Nephron (organoid): ENCODE data around the gene MAD1L1.

Experiments
- H3K27ac Mint-ChIP-seq, 3 experiments: 2 replicates each; pipeline ENCODE4 v1.8.0; 2020; ENCODE audit warnings: mixed read lengths in 3 of 3, mild to moderate bottlenecking in 2 of 3, moderate library complexity in 1 of 3
- H3K27me3 Mint-ChIP-seq: 2 replicates; pipeline ENCODE4 v1.8.0; 2021; ENCODE audit warnings: low read depth, mild to moderate bottlenecking, moderate library complexity, mixed read lengths
- H3K36me3 Mint-ChIP-seq: 2 replicates; pipeline ENCODE4 v1.8.0; 2020; ENCODE audit warnings: low read depth, mixed read lengths
- H3K4me1 Mint-ChIP-seq: 2 replicates; pipeline ENCODE4 v1.8.0; 2020; ENCODE audit warnings: mixed read lengths
- H3K4me3 Mint-ChIP-seq, 3 experiments: 2 replicates each; pipeline ENCODE4 v1.8.0; 2020; ENCODE audit warnings: mild to moderate bottlenecking in 3 of 3, mixed read lengths in 3 of 3, moderate library complexity in 2 of 3
- H3K9me3 Mint-ChIP-seq: 2 replicates; pipeline ENCODE4 v1.8.0; 2020; ENCODE audit warnings: mixed read lengths
- TF ChIP-seq, protein P1 (sequence below), 3 experiments: fragments of 200-600 bp; sonication (generic); IDR thresholded peaks; one replicate each; pipeline ENCODE4 v1.5.0; 2021; ENCODE audit warnings: antibody characterized with exemption in 3 of 3; ENCODE audit not compliant: unreplicated experiment in 3 of 3

MAD1L1 gene

DNA sequence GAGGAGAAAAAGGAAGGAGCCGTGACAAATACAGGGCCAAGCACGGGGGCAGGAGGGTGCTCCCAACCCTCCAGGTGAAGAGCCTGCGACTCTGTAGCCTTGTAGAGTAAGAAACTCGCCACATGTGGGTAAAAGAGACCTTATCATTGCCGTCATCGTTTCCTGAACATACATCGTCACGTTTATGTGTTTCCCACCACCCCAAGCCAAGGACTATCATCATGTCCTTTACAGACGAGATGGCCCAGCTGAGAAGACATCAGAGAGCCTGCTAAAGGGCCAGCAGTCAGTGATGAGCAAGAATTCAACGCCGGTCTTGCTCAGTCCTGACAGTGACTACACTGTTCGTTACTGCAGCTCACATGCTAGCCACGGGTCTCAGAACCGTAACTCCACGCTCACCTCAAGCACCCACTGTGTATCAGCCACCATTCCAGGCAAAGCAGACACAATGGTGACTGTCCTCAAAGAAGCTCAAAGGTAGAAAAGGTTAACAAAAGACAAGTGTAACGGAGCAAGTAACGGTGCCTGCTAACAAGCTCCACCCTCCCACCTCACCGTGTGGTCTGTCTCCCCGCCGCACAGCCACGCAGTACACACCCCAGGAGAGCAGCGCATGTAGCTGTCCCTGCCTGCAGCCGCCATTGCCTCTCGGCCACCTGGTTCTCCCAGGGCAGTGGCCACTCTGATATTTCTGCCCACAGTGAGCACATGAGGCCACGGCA, 147.8 kb downstream of the MAD1L1 start:
- Mint-ChIP-seq H3K36me3 (peaks cover 21% of the 10 kb centered on the region), H3K4me1 (peaks cover 43% of the 10 kb centered on the region), H3K27me3 (peaks cover 11% of the 10 kb centered on the region), H3K4me3 (no peak overlapping the region), H3K9me3 (no peaks in the 10 kb centered on the region), H3K27ac (peak overlapping the region in 1 of 3 experiments; percentile 17)
- TF ChIP-seq, protein P1, sequence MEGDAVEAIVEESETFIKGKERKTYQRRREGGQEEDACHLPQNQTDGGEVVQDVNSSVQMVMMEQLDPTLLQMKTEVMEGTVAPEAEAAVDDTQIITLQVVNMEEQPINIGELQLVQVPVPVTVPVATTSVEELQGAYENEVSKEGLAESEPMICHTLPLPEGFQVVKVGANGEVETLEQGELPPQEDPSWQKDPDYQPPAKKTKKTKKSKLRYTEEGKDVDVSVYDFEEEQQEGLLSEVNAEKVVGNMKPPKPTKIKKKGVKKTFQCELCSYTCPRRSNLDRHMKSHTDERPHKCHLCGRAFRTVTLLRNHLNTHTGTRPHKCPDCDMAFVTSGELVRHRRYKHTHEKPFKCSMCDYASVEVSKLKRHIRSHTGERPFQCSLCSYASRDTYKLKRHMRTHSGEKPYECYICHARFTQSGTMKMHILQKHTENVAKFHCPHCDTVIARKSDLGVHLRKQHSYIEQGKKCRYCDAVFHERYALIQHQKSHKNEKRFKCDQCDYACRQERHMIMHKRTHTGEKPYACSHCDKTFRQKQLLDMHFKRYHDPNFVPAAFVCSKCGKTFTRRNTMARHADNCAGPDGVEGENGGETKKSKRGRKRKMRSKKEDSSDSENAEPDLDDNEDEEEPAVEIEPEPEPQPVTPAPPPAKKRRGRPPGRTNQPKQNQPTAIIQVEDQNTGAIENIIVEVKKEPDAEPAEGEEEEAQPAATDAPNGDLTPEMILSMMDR (IDR thresholded peaks at IDR 0.05; ENCODE audit: unreplicated experiment in 3 of 3) = no peak

GRCh38 chr7:2084331-2084730, 148.4 kb downstream of the MAD1L1 start:
- H3K36me3 Mint-ChIP-seq = peaks cover 16% of the 10 kb centered on the region
- H3K9me3 Mint-ChIP-seq = no peaks in the 10 kb centered on the region
- H3K4me1 Mint-ChIP-seq = peaks cover 49% of the 10 kb centered on the region
- TF ChIP-seq, protein P1 (IDR thresholded peaks at IDR 0.05; ENCODE audit: unreplicated experiment in 3 of 3) = no peak
- no peak overlapping the region for H3K4me3 Mint-ChIP-seq
- H3K27me3 Mint-ChIP-seq = peaks cover 11% of the 10 kb centered on the region
- H3K27ac Mint-ChIP-seq = no peak overlapping the region

- TF ChIP-seq, protein P1 (IDR thresholded peaks at IDR 0.05; ENCODE audit: unreplicated experiment in 3 of 3) = no peak
- peaks cover 50% of the 10 kb centered on the region for H3K4me1 Mint-ChIP-seq
- no peaks in the 10 kb centered on the region for H3K9me3 Mint-ChIP-seq
- no peak overlapping the region for H3K4me3 Mint-ChIP-seq
- peak overlapping the region; percentile 10 to 73 (median 47) for H3K27ac Mint-ChIP-seq
- H3K27me3 Mint-ChIP-seq = peaks cover 11% of the 10 kb centered on the region
- H3K36me3 Mint-ChIP-seq = peaks cover 16% of the 10 kb centered on the region
Measured at GRCh38 chr7:2083362-2083761, 149.4 kb downstream of the MAD1L1 start.

- Mint-ChIP-seq H3K4me1 (peaks cover 50% of the 10 kb centered on the region), H3K36me3 (peaks cover 16% of the 10 kb centered on the region), H3K4me3 (peak overlapping the region in 2 of 3 experiments; percentile 25 to 31), H3K27me3 (peaks cover 17% of the 10 kb centered on the region), H3K27ac (peak overlapping the region; percentile 73 to 96 (median 83)), H3K9me3 (no peaks in the 10 kb centered on the region)
- TF ChIP-seq, protein P1 (IDR thresholded peaks at IDR 0.05; ENCODE audit: unreplicated experiment in 3 of 3) = no peak
Measured at GRCh38 chr7:2082139-2082998, 150.4 kb downstream of the MAD1L1 start.

DNA sequence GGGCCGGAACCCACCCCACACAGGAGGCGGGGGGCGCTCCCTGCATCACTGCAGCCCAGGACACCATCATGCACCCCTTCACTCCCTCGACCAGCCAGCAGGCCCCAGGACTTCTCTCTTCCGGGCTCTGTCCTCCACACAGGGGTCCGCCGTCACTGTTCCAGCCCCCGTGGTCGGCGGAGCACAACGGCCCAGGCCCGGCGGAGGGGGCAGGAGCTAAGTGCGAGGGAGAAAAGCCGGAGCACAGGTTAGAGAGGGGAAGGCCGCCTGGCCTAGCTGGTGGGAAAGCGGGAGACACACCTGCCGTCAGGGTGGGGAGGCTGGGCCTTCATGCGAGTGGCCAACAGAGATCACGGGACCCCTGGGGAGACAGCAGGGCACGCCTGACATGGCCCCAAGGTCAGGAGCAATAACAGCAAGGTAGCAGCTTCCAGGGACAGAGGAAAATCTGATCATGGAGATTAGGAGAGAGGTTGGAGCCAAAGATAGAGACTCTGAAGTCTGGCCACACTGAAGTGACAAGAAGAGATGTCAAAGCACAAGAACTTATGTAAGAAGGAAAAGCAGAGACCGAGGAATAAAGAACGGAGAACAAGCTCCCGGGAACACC, 151.1 kb downstream of the MAD1L1 start:
- Mint-ChIP-seq H3K27ac (peak overlapping the region; percentile 73 to 96 (median 83)), H3K4me3 (peak overlapping the region in 1 of 3 experiments; percentile 25), H3K36me3 (peaks cover 19% of the 10 kb centered on the region), H3K27me3 (peaks cover 18% of the 10 kb centered on the region), H3K9me3 (no peaks in the 10 kb centered on the region), H3K4me1 (peaks cover 46% of the 10 kb centered on the region)
- TF ChIP-seq, protein P1 (IDR thresholded peaks at IDR 0.05; ENCODE audit: unreplicated experiment in 3 of 3) = no peak
